ENCODE data around the gene ANK3. TPM values are rescaled to one million over a fixed set of nuclear protein-coding genes. Genes with fewer than 3 reads are reported as not detected.

ANK3 gene
- total and polyA plus RNA-seq, 7 donors = 10.8 to 86.7 (median 42.5) TPM

DNA sequence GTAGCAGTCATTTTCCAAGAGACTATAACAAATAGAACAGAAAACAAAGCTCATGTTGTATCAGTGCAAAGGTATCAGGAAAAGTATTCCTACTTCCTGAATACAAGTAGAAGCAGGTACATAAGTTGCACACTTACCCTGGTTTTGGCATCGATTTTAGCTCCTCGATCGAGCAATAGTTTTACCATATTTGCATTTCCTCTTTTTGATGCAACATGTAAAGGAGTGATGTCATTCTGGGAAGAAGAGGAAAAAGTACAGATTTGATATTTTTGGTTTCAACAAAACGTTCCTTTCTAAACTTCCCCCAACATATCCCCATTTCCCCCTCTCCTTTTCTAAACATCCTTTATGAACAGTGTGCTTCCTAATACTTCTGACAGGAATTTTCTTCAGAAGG, 155.1 kb downstream of the ANK3 start:
- WGBS, 2 donors = 69 to 86% methylated on average over 4 of the region's 4 CpGs

DNA sequence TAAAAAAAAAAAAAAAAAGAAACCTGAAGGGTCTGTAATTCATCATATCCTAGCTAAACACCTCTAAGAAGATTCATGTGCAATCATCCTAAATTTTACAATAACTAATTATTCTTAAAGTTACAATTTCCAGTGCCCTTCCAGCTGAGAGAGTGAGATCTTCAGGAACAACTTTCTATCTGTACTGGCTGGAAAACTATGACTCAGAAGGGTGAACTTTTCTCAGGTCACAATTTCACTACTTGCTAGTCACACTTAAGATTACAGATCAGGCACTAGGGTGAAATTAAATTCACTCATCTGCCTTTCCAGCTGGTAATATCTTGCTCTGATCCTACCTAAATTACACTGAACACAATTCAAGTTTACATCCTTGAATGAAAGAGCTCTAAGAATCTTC, 158.8 kb downstream of the ANK3 start:
- no peak overlapping the region for H3K27ac ChIP-seq
- no peaks in the 10 kb centered on the region for H3K36me3 ChIP-seq
- no peaks in the 10 kb centered on the region for H3K27me3 ChIP-seq
- no peaks in the 10 kb centered on the region for H3K9me3 ChIP-seq
- no peak for DNase-seq
- intact Hi-C loops (cut with DNase I) = no loop called here
- H3K4me1 ChIP-seq = peaks cover 0 to 7% (median 2%) of the 10 kb centered on the region in 4 donors
- TF ChIP-seq POLR2A (IDR thresholded peaks at IDR 0.05) = no peak
- TF ChIP-seq, protein P1, sequence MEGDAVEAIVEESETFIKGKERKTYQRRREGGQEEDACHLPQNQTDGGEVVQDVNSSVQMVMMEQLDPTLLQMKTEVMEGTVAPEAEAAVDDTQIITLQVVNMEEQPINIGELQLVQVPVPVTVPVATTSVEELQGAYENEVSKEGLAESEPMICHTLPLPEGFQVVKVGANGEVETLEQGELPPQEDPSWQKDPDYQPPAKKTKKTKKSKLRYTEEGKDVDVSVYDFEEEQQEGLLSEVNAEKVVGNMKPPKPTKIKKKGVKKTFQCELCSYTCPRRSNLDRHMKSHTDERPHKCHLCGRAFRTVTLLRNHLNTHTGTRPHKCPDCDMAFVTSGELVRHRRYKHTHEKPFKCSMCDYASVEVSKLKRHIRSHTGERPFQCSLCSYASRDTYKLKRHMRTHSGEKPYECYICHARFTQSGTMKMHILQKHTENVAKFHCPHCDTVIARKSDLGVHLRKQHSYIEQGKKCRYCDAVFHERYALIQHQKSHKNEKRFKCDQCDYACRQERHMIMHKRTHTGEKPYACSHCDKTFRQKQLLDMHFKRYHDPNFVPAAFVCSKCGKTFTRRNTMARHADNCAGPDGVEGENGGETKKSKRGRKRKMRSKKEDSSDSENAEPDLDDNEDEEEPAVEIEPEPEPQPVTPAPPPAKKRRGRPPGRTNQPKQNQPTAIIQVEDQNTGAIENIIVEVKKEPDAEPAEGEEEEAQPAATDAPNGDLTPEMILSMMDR (IDR thresholded peaks at IDR 0.05) = no peak
- TF ChIP-seq POLR2AphosphoS5 (IDR thresholded peaks at IDR 0.05) = no peak
- H3K4me3 ChIP-seq = no peak overlapping the region

More for the DNA sequence above, 155.1 kb downstream of the ANK3 start:
- H3K36me3 ChIP-seq = no peaks in the 10 kb centered on the region
- no peaks in the 10 kb centered on the region for H3K9me3 ChIP-seq
- H3K4me3 ChIP-seq = no peak overlapping the region
- intact Hi-C loops (cut with DNase I) = no loop called here
- TF ChIP-seq POLR2AphosphoS5 (IDR thresholded peaks at IDR 0.05) (no peak), EP300 (IDR thresholded peaks at IDR 0.05) (no peak), POLR2A (IDR thresholded peaks at IDR 0.05) (no peak)
- TF ChIP-seq, protein P1 (IDR thresholded peaks at IDR 0.05) = no peak
- no peaks in the 10 kb centered on the region for H3K27me3 ChIP-seq
- no peak for DNase-seq
- peaks cover 0 to 27% (median 17%) of the 10 kb centered on the region in 4 donors for H3K4me1 ChIP-seq
- H3K27ac ChIP-seq = no peak overlapping the region

DNA sequence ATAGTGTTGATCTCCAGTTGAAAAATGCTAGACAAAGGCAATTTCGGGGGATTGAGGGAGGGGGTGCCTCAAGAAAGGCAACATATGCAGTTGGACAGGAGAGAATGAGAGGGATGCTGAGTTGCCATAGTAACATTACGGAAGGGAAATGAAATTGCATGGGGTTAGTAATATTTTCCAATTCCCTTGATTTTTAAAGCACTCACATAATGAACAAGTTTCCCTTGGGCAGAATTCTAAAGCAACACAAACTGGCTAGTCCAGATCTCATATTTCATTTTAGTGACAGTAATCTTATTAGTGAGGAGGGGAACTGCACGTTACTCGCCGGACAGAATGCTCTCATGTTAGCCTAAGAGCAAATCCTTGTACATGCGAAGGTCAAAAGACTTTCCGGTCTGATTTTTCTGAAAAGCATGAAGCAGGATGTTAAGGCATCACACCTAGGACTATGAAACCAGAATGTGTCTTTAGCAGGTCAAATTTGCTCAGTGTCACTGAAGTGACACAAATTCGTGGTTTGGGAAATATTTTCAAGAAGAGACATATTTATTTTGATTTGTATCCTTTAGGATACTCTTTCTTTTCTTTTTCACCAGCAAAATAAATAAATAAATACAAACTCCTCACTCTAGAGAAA, 165.5 kb downstream of the ANK3 start:
- 85 to 93% methylated on average over 8 of the region's 8 CpGs for WGBS, 2 donors
- Histone ChIP-seq H3K27ac (no peak overlapping the region), H3K27me3 (no peaks in the 10 kb centered on the region), H3K36me3 (no peaks in the 10 kb centered on the region), H3K9me3 (no peaks in the 10 kb centered on the region), H3K4me3 (no peak overlapping the region), H3K4me1 (no peaks in the 10 kb centered on the region)
- TF ChIP-seq POLR2AphosphoS5 (IDR thresholded peaks at IDR 0.05) (no peak), POLR2A (IDR thresholded peaks at IDR 0.05) (no peak), EP300 (IDR thresholded peaks at IDR 0.05) (no peak)
- TF ChIP-seq, protein P1 (IDR thresholded peaks at IDR 0.05) = no peak
- intact Hi-C loops (cut with DNase I) = no loop called here
- DNase-seq = no peak

DNA sequence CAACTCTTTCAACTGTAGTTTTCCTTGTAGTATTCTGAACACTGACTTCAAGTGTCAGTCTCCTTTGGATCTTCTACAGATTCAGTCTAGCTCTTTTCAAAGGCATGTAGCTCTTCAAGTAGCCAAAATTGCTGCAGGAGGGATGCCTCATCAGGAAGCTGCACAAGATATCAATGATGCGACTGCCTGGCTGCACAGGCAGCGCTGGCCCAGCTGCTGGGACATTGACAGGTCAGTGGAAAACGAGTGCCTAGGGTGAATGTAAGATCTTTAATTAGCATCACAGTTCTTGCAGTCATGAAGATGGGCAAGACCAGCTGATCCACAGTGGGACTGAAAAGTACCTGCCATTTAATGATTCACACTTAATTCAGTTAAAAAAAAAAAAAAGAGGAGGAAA, 167.6 kb downstream of the ANK3 start:
- 77 to 78% methylated on average over 3 of the region's 3 CpGs for WGBS, 2 donors
- no peaks in the 10 kb centered on the region for H3K27me3 ChIP-seq
- TF ChIP-seq POLR2AphosphoS5 (IDR thresholded peaks at IDR 0.05) (no peak), EP300 (IDR thresholded peaks at IDR 0.05) (no peak), POLR2A (IDR thresholded peaks at IDR 0.05) (no peak)
- TF ChIP-seq, protein P1 (IDR thresholded peaks at IDR 0.05) = no peak
- no peaks in the 10 kb centered on the region for H3K36me3 ChIP-seq
- no peak overlapping the region for H3K27ac ChIP-seq
- H3K4me1 ChIP-seq = no peaks in the 10 kb centered on the region
- intact Hi-C loops (cut with DNase I) = no loop called here
- no peak for DNase-seq
- H3K4me3 ChIP-seq = no peak overlapping the region
- no peaks in the 10 kb centered on the region for H3K9me3 ChIP-seq

DNA sequence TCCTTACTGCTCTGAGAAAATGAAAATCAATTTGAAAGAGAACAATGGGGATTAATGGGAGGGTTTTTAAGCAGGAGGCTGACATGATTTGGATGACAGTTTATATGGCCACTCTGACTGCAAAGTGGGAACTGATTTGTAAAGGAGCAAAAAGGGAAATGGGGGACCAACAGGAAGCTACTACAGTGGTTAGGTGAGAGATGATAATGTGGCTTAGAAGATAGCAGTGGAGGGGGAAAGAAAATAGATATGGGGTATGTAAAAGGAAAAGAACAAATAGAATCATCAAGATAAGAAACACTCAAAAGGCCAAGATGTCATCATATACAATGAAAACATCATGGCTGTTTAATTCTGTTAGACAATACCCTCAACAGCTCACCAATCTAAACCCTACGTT, 177.5 kb downstream of the ANK3 start:
- DNase-seq = no peak
- intact Hi-C loops (cut with DNase I) = no loop called here
- Histone ChIP-seq H3K4me1 (peaks cover 0 to 4% (median 0%) of the 10 kb centered on the region in 4 donors), H3K4me3 (no peak overlapping the region), H3K27me3 (no peaks in the 10 kb centered on the region), H3K9me3 (no peaks in the 10 kb centered on the region), H3K27ac (no peak overlapping the region), H3K36me3 (no peaks in the 10 kb centered on the region)
- WGBS, 2 donors = 90 to 91% methylated on average over 1 of the region's 1 CpG
- TF ChIP-seq EP300 (IDR thresholded peaks at IDR 0.05) = no peak
- no peak for TF ChIP-seq POLR2A (IDR thresholded peaks at IDR 0.05)
- TF ChIP-seq, protein P1 (IDR thresholded peaks at IDR 0.05) = no peak
- no peak for TF ChIP-seq POLR2AphosphoS5 (IDR thresholded peaks at IDR 0.05)

All from sigmoid colon (tissue), 7 donors.